ENCODE results near the gene ACLY.
"Not testable (repeated sequence)": the region's sequence is repeated elsewhere in the genome, so short reads cannot be mapped to it uniquely, and the experiment has no call there.

The ACLY gene

GRCh38 chr17:41909088-41909487, 9.7 kb downstream of the ACLY start:
- no peak for DNase-seq

GRCh38 chr17:41907633-41908539, 10.9 kb downstream of the ACLY start:
- DNase-seq, result no peak

- DNase-seq, result no peak
Observed at GRCh38 chr17:41907185-41907556, 11.6 kb downstream of the ACLY start.

- no peak for DNase-seq
Observed at GRCh38 chr17:41906465-41907184, 12.1 kb downstream of the ACLY start.

- no peak for DNase-seq
Observed at GRCh38 chr17:41905172-41905571, 13.6 kb downstream of the ACLY start.

GRCh38 chr17:41904242-41904841, 14.4 kb downstream of the ACLY start:
- DNase-seq, result no peak

GRCh38 chr17:41901646-41902045, 17.1 kb downstream of the ACLY start:
- DNase-seq, result no peak

- DNase-seq, result no peak
Observed at GRCh38 chr17:41896726-41897125, 22.0 kb downstream of the ACLY start.

GRCh38 chr17:41895617-41896016, 23.1 kb downstream of the ACLY start:
- no peak for DNase-seq

GRCh38 chr17:41894791-41895331, 23.9 kb downstream of the ACLY start:
- no peak for DNase-seq

GRCh38 chr17:41893384-41893783, 25.4 kb downstream of the ACLY start:
- no peak for DNase-seq

GRCh38 chr17:41892021-41892376, 26.8 kb downstream of the ACLY start:
- no peak for DNase-seq

- DNase-seq, result no peak
Observed at GRCh38 chr17:41891135-41892020, 27.4 kb downstream of the ACLY start.

GRCh38 chr17:41888332-41888965, 30.3 kb downstream of the ACLY start:
- no peak for DNase-seq

- DNase-seq, result no peak
Observed at GRCh38 chr17:41885733-41886132, 33.0 kb downstream of the ACLY start.

GRCh38 chr17:41882756-41883155, 36.0 kb downstream of the ACLY start:
- no peak for DNase-seq

- DNase-seq, result no peak
Observed at GRCh38 chr17:41880130-41880529, 38.6 kb downstream of the ACLY start.

GRCh38 chr17:41874293-41874670, 44.5 kb downstream of the ACLY start:
- DNase-seq, result not testable (repeated sequence)

- no peak for DNase-seq
Observed at GRCh38 chr17:41873559-41874292, 45.0 kb downstream of the ACLY start.

- DNase-seq, result no peak
Observed at GRCh38 chr17:41871789-41872188, 47.0 kb downstream of the ACLY start.

GRCh38 chr17:41870627-41871026, 48.1 kb downstream of the ACLY start:
- no peak for DNase-seq
